H9 (cell line): ENCODE data around the gene ENDOV. TPM values are rescaled to one million over a fixed set of nuclear protein-coding genes. Genes with fewer than 3 reads are reported as not detected.

Experiments
- DNase-seq: peaks from one replicate; pipeline ENCODE4 v3.0.0-alpha.2; 2017
- H2AFZ ChIP-seq: one replicate; pipeline ENCODE4 v1.6.1; 2013; ENCODE audit warnings: mild to moderate bottlenecking, low read length, control low read depth, moderate library complexity
- H2AK5ac ChIP-seq: 2 replicates; pipeline ENCODE4 v1.6.1; 2013; ENCODE audit warnings: low read length, control low read depth, mixed read lengths; ENCODE audit not compliant: insufficient read length
- H2BK120ac ChIP-seq: one replicate; pipeline ENCODE4 v1.6.1; 2013; ENCODE audit warnings: low read depth, mild to moderate bottlenecking, low read length, control low read depth, inconsistent platforms; ENCODE audit not compliant: poor library complexity, severe bottlenecking
- H2BK12ac ChIP-seq: 2 replicates; pipeline ENCODE4 v1.6.1; 2013; ENCODE audit warnings: low read length, control low read depth, mixed read lengths, low read depth; ENCODE audit not compliant: insufficient read length
- H2BK15ac ChIP-seq: 2 replicates; pipeline ENCODE4 v1.6.1; 2013; ENCODE audit warnings: low read depth, low read length, control low read depth
- H2BK20ac ChIP-seq: one replicate; pipeline ENCODE4 v1.6.1; 2013; ENCODE audit warnings: low read depth, mild to moderate bottlenecking, low read length, control low read depth, inconsistent platforms; ENCODE audit not compliant: poor library complexity, severe bottlenecking
- H2BK5ac ChIP-seq: 2 replicates; pipeline ENCODE4 v1.6.1; 2013; ENCODE audit warnings: low read length, control low read depth, mixed read lengths; ENCODE audit not compliant: insufficient read length
- H3K14ac ChIP-seq: 2 replicates; pipeline ENCODE4 v1.6.1; 2013; ENCODE audit warnings: low read length, control low read depth; ENCODE audit not compliant: insufficient read depth
- H3K18ac ChIP-seq: 2 replicates; pipeline ENCODE4 v1.6.1; 2013; ENCODE audit warnings: low read depth, mild to moderate bottlenecking, mixed read lengths, low read length, control low read depth; ENCODE audit not compliant: insufficient read length
- H3K23ac ChIP-seq: 2 replicates; pipeline ENCODE4 v1.6.1; 2013; ENCODE audit warnings: low read length, control low read depth, mixed read lengths, low read depth; ENCODE audit not compliant: insufficient read length
- H3K23me2 ChIP-seq: 2 replicates; pipeline ENCODE4 v1.6.1; 2013; ENCODE audit warnings: low read depth, mild to moderate bottlenecking, mixed read lengths, low read length, control low read depth; ENCODE audit not compliant: insufficient read length, poor library complexity, severe bottlenecking
- H3K27ac ChIP-seq: 2 replicates; pipeline ENCODE4 v1.5.1; 2013; ENCODE audit warnings: low read length, control low read depth, mixed read lengths, low read depth; ENCODE audit not compliant: insufficient read length
- H3K27me3 ChIP-seq: 2 replicates; pipeline ENCODE4 v1.6.1; 2013; ENCODE audit warnings: low read length, control low read depth, inconsistent platforms; ENCODE audit not compliant: insufficient read depth
- H3K4ac ChIP-seq: 2 replicates; pipeline ENCODE4 v1.6.1; 2013; ENCODE audit warnings: low read depth, mild to moderate bottlenecking, control low read depth, inconsistent platforms, low read length, moderate library complexity
- H3K4me1 ChIP-seq: 2 replicates; pipeline ENCODE4 v1.6.1; 2013; ENCODE audit warnings: low read length, control low read depth, inconsistent platforms; ENCODE audit not compliant: insufficient read depth
- H3K4me2 ChIP-seq: 2 replicates; pipeline ENCODE4 v1.6.1; 2013; ENCODE audit warnings: low read length, control low read depth, mixed read lengths; ENCODE audit not compliant: insufficient read length, insufficient read depth
- H3K56ac ChIP-seq: 2 replicates; pipeline ENCODE4 v1.6.1; 2013; ENCODE audit warnings: low read depth, mild to moderate bottlenecking, mixed read lengths, low read length, control low read depth; ENCODE audit not compliant: insufficient read length
- H3K79me1 ChIP-seq: 2 replicates; pipeline ENCODE4 v1.6.1; 2013; ENCODE audit warnings: low read depth, mild to moderate bottlenecking, moderate library complexity, low read length, control low read depth, inconsistent platforms; ENCODE audit not compliant: insufficient read depth, poor library complexity, severe bottlenecking
- H3K79me2 ChIP-seq: 2 replicates; pipeline ENCODE4 v1.6.1; 2013; ENCODE audit warnings: low read length, control low read depth, inconsistent platforms; ENCODE audit not compliant: insufficient read depth
- H3K9ac ChIP-seq: 2 replicates; pipeline ENCODE4 v1.6.1; 2013; ENCODE audit warnings: low read length, control low read depth, mixed read lengths; ENCODE audit not compliant: insufficient read length; ENCODE audit errors: extremely low read depth
- H3K9me3 ChIP-seq: one replicate; pipeline ENCODE4 v1.6.1; 2013; ENCODE audit warnings: low read depth, low read length, inconsistent platforms; ENCODE audit not compliant: control insufficient read depth
- H3T11ph ChIP-seq: one replicate; pipeline ENCODE4 v1.6.1; 2013; ENCODE audit warnings: mild to moderate bottlenecking, low read length, control low read depth, inconsistent platforms
- H4K20me1 ChIP-seq: one replicate; pipeline ENCODE4 v1.6.1; 2013; ENCODE audit not compliant: control insufficient read depth, insufficient read length, insufficient read depth
- H4K5ac ChIP-seq: 2 replicates; pipeline ENCODE4 v1.6.1; 2013; ENCODE audit warnings: low read depth, mild to moderate bottlenecking, mixed read lengths, low read length, control low read depth; ENCODE audit not compliant: insufficient read length
- H4K8ac ChIP-seq: replicated peaks from 2 replicates; pipeline ENCODE4 v1.6.1; 2013; ENCODE audit warnings: low read length, control low read depth, mixed read lengths, low read depth; ENCODE audit not compliant: insufficient read length
- H4K91ac ChIP-seq: 2 replicates; pipeline ENCODE4 v1.6.1; 2013; ENCODE audit warnings: low read depth, mild to moderate bottlenecking, moderate library complexity, mixed read lengths, low read length, control low read depth; ENCODE audit not compliant: insufficient read length
- H3K27ac Mint-ChIP-seq, 3 experiments: 2 replicates in 2 of 3; 3 replicates in 1 of 3; pipeline ENCODE4 v1.8.0; 2020 to 2021; ENCODE audit warnings: mixed read lengths in 3 of 3, mild to moderate bottlenecking in 1 of 3, moderate library complexity in 1 of 3
- H3K27me3 Mint-ChIP-seq: 2 replicates; pipeline ENCODE4 v1.8.0; 2021; ENCODE audit warnings: low read depth, mild to moderate bottlenecking, moderate library complexity, mixed read lengths
- H3K36me3 Mint-ChIP-seq, 3 experiments: 2 replicates in 2 of 3; 3 replicates in 1 of 3; pipeline ENCODE4 v1.8.0; 2020 to 2021; ENCODE audit warnings: low read depth in 3 of 3, mixed read lengths in 3 of 3; ENCODE audit not compliant: insufficient read depth in 1 of 3
- H3K4me1 Mint-ChIP-seq, 2 experiments: 2 replicates each; pipeline ENCODE4 v1.8.0; 2020; ENCODE audit warnings: mixed read lengths in 2 of 2
- H3K4me3 Mint-ChIP-seq, 2 experiments: 2 replicates in 1 of 2; 3 replicates in 1 of 2; pipeline ENCODE4 v1.8.0; 2020 to 2021; ENCODE audit warnings: mild to moderate bottlenecking in 2 of 2, mixed read lengths in 2 of 2, moderate library complexity in 1 of 2
- H3K9me3 Mint-ChIP-seq, 2 experiments: 2 replicates in 1 of 2; 3 replicates in 1 of 2; pipeline ENCODE4 v1.8.0; 2020; ENCODE audit warnings: mild to moderate bottlenecking in 2 of 2, mixed read lengths in 2 of 2, moderate library complexity in 1 of 2
- CTCF ChIP-seq: fragments of 200-600 bp; sonication (generic); conservative IDR thresholded peaks from 3 replicates; pipeline ENCODE4 v1.8.0; 2021; ENCODE audit warnings: antibody characterized with exemption, mild to moderate bottlenecking
- WGBS: extraction: QIAGEN DNeasy Blood & Tissue Kit; methylation state at CpG from one replicate; pipeline ENCODE4 v1.1.7; 2013; ENCODE audit warnings: missing lambda C conversion rate, low lambda C conversion rate, mixed read lengths; ENCODE audit not compliant: insufficient read length; ENCODE audit errors: extremely low coverage; 5-methylcytosine and 5-hydroxymethylcytosine counted together
- total RNA-seq: library from RNA; stranded (reverse); gene quantifications from 2 replicates; pipeline ENCODE4 v1.2.1, GENCODE V29; 2021

ENDOV gene
- total RNA-seq, 1 experiment from 2014 or later: 17.1 TPM

GRCh38 chr17:80377798-80378197 is 37.2 kb upstream of the ENDOV start:
- Histone ChIP-seq H2AFZ (no peak overlapping the region), H4K8ac (no peak overlapping the region), H2BK20ac (no peak overlapping the region), H2BK15ac (no peak overlapping the region), H3K18ac (no peak overlapping the region), H3K79me2 (no peaks in the 10 kb centered on the region), H3K27ac (no peak overlapping the region), H3K4ac (no peak overlapping the region), H3K27me3 (no peaks in the 10 kb centered on the region), H3T11ph (no peak overlapping the region), H3K9ac (no peak overlapping the region), H3K9me3 (no peaks in the 10 kb centered on the region), H4K5ac (no peak overlapping the region), H2AK5ac (no peak overlapping the region), H3K79me1 (no peaks in the 10 kb centered on the region), H3K23me2 (no peaks in the 10 kb centered on the region), H3K4me1 (no peaks in the 10 kb centered on the region), H3K56ac (no peak overlapping the region), H4K91ac (no peak overlapping the region), H3K14ac (no peak overlapping the region), H2BK5ac (no peak overlapping the region), H2BK12ac (no peak overlapping the region), H4K20me1 (no peaks in the 10 kb centered on the region), H3K23ac (no peak overlapping the region), H2BK120ac (no peak overlapping the region), H3K4me2 (no peak overlapping the region)
- Mint-ChIP-seq H3K27me3 (no peaks in the 10 kb centered on the region), H3K9me3 (no peaks in the 10 kb centered on the region), H3K27ac (no peak overlapping the region), H3K4me3 (no peak overlapping the region), H3K36me3 (peaks cover 23 to 86% (median 63%) of the 10 kb centered on the region in 3 experiments), H3K4me1 (peaks cover 12 to 19% of the 10 kb centered on the region in 2 experiments)
- DNase-seq: no peak
- TF ChIP-seq CTCF: no peak
- no CpG with 5 or more reads among the region's 9 CpGs for WGBS
